ENCODE data around the gene ARHGAP24.

ARHGAP24 gene

DNA sequence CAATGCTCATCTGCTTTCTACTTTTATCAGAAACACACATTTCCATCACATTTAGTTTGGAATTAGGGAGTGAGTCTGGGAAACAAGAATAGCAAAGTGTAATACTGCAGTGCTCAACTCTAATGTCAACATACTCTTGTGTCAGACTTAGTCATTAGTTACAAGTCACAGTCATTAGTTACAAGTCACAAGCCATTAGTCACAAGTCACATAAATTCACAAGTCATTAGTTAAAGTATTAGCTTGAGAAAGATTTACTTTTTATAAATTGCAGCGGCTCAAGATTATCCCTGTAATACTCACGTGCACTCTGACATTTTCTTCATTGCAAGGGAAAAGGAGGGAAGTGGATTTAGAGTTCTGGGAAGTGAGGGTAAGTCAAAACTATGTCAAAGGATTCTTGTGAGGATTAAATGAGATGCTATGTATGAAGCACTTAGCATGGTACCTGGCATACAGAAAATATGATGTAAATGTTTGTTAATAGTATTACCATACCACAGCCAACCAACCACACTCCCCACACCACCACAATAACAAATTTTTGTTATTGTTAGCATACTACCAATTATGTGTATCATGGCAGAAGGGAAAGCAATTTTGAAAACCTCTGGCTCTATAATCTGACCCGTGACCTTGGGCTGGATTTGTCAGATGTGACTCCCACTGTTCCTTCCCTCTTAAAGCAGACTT, 116.6 kb downstream of the ARHGAP24 start:
- DNase-seq, result no peak

DNA sequence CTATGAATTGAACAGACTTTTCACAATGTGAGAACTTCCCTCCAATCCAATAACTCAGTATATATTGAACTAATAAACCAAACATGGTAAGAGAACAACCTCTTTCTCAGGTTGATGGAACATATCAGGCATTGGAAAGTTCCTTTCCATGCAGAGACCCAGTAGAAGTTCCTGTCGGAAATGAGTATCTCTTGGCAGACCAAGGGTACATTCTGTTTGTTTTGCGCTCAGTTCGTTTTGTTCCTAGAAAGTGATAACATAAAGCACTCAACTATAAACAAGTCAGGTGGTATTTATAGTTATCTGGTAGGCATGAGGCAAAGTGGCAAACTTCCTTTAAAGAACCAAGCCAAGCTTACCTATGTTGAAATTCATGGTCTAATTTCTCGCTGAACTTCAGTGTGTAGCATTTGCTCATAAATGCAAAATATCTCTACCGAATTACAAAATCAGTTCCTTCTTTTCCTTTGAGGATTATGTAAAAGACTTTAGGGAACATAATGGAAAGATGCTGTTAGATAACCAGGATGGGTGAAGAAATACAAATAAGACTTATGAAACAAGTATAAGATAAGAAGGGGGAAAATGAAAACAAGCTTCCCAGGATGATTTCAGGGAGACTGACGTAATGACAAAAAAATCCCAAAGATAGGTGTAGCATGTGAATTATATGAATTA, 120.3 kb downstream of the ARHGAP24 start:
- no peak for DNase-seq

DNA sequence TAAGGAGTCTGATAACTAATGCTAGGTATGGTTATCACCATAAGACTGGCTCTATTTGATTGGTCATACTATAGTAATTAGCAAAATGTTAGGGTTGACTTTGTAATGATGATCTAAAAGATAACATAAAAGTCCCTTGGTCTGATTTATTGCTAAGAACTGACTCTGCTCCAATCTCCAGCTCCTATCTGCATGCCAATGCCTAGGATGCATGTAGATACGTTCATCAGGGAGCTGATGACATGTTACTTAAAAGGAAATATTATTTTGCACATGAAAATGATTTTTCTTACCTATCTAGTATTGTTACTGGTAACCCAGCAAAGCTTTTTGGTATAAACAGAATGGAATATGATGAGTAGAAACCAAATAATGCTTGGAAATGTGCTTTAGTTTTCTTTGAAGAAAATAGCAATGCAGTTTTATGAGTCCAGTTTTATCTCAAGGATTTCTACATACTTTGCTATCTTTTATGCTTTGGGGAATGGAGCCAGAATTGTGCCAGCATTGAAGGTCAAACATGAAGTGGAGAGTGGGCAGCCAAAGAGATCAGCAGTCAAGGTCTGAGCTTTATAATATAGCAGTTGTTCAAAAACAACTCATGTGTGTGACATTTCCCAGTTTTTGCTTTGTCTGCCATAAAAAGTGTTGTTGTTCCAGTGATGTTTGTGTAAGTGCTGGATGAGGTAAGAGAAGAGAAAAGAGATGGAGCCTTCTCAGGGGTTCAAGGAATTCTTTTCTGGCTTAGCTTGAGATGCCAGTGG, 121.0 kb downstream of the ARHGAP24 start:
- no peak for DNase-seq

DNA sequence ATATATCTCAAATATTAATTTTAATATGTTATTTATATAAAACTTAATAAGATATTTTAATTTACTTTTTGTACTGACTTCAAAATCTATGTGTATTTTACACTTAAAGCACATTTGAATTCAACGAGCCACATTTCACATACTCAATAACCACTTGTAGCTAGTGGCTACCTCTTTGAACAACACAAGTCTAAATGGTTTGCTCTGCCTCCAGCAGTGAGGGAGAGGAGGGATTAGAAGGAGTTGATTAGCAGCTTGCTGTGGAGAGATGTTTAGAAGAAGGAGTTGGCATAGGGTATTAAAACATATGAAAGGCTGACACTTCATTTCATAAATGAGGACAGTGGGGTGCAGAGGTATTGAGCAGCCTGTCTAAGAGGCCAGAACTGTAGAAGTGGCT, 124.0 kb downstream of the ARHGAP24 start:
- no peak for DNase-seq

DNA sequence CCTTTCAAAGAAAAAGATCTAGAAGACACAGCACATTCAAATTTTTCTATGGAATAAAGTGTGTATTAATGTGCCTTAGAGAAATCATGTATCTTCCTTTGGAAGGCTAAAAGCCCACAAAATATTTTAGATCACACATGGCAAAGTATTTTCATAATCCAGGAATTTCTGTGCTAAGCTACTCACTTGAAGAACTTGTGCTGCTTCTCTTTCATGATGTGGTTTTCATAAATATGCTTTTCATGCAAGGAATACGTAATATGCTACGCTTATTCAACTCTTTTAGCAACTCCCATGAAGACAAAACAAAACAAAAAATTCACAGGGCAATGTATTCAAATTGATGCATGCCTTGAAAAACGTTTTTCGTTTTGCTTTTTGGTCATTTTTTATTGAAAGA, 125.6 kb downstream of the ARHGAP24 start:
- no peak for DNase-seq

DNA sequence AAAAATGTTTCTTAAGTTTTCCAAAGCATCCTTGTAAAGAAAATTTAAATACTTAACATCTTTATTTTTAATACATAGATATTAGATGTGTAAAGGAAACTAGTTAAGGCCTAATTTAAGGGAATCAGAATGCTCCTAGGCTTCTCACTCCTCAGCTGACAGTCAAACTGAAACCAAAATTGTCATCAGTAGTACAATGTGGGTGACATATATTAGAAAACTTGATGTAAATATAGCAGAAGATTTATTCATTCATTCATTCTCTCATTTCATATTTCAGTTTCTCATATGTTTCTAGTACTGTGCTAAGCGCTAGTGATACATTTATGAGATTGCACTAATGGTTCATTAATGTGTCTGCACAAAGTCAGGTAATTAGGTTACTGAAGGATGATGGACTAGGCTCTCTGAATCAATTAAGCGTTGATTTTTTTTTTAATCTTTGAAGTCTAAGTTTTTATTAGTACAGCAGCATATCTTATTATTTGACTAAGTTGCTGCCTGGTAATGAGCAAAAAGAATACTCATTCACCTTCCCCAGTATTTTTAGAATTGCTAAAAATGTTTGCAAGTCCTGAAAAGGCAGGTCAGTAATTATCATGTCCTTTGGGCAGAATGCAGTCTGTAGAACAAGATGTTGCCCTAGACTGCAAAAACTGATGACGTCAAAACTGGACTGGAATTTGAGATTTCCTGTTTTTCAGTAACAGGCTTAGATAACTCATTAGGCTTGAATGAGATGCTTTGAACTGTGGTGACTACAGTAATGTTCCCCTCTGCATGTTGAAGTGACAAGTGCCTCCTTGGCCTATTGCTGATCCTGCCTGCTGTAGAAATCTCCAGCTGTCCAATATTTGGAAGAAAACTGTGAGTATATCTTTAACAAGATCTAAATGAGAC, 128.7 kb downstream of the ARHGAP24 start:
- DNase-seq, result no peak

DNA sequence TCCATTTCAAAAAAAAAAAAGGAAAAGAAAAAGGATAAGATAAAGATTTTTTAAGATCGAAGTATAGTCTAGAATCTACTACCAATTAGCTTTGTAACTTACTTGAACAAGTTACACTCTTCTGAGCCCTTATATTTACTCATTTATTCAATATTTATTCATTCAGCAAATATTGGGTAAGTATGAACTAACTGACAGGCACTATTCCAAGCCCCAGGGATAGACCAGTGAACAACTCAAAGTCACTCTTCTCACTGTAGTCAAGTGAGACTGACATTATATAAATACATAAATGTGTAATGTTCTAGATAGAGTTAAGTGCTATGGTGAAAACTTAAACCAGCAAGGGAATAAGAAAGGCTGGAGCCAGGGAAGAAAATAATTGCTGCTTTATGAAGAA, 131.6 kb downstream of the ARHGAP24 start:
- DNase-seq, result no peak

DNA sequence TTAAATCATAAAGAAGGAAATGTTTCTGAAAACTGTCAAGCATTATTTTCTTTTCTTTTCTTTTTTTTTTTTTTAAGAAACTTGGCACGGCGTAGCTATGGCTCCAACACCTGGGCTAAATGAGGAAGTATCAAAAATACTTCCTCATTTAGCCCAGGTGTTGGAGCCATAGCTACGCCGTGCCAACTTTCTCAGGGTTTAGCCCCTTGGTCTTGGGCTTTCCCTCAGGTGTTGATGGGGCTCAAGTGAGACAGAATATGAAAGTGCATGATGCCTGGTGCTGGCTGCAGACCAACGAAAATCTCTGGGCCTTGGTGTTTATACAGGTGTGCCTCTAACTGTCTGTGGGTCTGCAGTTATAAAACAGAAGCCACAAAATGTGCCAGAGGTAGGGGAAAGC, 132.7 kb downstream of the ARHGAP24 start:
- no peak for DNase-seq

DNA sequence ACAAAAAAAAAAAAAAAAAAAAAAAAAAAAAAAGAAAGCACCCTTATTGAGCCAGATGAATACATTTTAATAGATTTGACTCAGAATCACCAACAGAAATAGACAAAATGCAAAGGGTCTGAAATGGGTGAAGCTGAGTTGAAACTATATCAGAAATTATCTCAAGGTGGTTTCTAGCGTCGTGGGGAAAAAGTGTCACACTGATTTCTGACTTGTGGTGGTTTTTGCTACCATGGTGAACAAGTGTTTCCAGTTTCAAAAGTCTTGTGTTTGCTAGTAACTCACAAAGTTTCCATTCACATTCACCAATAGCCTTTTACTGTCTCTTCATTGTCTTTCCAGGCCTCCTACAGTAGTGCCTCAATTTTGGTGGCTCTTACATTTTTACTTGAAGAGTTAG, 135.5 kb downstream of the ARHGAP24 start:
- no peak for DNase-seq

DNA sequence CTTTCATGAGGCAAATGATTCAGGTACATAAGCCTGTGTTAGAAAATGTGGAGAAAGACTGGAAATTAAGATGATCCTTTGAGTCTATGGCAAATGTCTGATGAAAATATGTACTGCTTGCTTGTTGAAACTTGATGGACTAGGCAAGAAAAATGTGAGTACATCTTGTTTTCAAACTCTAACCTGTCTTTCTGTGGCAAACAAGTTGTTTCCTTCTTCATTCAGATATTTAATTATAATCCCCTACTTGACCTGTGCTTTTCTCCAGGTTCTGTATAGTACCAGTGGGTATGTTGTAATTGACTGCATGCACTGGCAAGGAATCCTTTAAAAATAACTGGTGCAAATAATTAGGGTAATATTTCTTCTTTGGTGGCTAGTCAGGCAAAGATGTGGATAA, 136.7 kb downstream of the ARHGAP24 start:
- DNase-seq, result no peak

DNA sequence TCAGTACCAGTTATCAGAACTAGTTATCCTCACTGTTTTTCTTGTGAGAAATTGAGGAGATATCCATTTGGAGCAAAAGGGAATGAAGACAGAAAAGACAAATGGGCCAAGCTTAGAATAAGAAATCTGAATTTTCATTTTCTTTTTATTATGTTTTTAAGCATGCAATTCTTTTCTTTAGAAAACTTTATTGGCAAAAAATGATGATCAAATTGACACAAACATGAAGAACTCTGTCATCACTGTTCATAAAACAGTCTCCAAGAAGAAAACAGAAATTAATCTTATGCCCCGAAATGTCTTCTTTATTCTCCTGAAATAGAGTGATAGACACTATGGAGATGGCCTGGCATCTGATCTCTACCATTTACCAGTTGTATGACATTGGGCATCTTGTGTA, 139.0 kb downstream of the ARHGAP24 start:
- DNase-seq, result no peak

DNA sequence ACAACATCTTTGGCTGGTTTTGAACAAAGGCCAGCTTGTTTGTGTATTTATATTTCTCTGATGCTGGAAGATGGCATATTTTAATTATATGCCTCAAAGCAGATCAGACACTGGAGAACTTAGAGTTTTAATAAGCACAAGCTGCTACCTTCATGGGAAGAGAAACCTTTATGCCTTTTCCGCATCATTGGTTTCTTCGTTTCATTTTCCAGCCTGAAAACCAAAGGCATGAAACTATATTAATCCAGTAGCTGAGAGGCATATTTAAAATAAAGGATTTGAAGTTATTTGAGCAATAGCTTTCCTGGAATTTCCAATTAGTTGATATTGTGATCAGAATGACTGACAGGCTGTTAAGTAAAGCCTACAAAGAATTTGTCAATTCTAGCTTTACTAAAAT, 141.0 kb downstream of the ARHGAP24 start:
- DNase-seq, result no peak

DNA sequence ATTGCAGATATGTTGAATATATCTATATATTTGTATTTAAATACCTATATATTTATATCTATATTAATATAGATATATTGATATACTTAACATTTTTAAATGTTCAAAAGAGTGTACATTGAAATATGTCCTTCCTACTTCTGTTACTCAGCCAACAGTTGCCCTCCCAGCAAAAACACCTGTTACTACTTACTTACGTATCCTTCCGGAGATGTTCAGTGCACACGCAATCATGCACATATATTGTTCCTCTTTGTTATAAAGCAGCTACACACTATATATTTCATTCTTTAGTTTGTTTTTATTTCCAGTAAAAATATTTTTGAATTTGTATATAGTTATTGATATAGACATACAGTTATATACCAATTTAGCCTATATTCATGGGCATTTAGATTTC, 142.3 kb downstream of the ARHGAP24 start:
- no peak for DNase-seq

DNA sequence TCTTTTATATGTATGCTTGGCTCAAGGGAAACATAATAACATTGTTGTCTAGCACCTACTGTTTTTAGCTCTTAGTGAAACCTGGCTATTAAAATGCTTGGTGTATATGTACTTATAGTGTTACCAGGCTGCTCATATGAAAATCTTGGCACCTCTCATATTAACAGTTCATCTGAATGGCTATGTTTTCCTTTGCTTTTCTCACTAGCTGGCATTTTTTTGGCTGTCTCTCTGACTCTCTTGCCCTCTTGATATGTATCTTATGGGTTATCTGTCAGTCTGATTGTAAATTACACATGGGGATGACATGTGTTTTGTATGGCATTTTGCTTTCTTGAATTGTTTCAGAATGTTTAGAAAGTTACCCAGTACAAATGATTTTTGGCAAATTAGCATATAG, 158.0 kb downstream of the ARHGAP24 start:
- no peak for DNase-seq

DNA sequence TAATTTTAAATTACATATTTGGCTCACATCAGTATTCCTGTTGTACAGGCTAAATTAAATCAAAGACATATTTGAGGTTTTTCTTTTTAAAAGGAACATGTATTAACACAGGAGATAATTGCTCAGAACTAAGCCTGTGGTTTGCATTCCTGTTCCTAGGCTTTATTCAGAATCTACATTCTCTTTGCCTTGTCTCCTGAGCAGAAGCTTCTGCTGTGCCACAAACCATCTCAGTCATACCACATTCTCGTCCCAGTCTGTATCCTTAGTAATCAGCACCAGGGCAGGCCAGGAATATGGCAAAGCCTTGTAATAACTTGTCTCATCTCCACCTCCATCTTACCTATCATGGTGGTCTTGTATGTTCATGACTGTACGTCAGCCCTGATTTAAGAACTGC, 162.8 kb downstream of the ARHGAP24 start:
- no peak for DNase-seq

DNA sequence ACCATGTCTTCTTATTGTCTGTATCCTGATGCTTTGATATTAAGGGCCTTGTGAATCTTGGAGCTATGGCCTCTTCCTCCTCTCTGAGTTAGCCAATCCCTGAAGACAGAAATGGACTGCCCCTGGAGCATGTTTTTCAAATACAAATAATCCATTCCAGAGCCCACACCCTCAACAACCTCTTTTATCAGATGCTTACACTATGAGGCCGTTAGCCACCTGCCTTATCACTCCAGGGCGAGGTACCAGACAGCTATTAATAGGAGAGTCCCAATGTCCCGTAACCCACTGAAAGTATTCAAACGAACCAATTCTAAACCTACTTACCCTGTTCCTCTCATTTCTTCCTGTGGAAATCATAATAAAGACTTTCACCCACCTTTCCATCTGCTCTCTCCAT, 165.0 kb downstream of the ARHGAP24 start:
- no peak for DNase-seq

DNA sequence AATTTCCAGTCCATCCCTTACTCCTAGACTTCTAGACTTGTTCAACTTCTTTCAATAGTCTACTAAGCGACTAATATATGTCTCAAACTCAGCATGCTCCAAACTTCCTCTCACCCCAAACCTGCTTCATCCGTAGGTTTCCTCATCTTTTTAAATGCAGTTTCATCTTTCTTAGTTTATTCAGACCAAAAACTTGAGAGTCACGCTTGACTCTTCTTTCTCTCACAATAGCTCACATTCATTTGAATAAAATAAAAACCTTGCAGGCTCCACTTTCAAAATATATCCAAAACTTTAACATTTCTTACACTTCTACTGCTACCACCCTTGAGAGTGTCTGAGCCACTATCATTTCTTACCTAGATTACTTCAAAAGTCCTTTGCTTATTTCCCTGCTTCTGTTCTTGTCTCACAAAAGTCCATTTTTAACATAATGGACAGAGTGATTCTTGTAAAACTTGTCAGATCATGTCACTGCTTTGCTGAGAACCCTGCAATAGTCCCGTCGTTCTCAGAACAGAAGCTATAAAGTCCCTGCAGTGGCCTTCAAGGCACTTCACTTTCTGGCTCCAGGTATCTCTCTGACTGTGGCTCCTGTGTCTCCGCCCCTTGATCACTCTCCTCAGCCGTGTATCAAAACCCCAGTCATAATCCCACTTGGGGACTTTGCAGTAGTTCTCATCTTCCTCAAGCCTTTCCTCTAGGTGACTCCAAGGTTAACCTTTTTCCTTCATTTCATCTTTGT, 167.6 kb downstream of the ARHGAP24 start:
- no peak for DNase-seq

DNA sequence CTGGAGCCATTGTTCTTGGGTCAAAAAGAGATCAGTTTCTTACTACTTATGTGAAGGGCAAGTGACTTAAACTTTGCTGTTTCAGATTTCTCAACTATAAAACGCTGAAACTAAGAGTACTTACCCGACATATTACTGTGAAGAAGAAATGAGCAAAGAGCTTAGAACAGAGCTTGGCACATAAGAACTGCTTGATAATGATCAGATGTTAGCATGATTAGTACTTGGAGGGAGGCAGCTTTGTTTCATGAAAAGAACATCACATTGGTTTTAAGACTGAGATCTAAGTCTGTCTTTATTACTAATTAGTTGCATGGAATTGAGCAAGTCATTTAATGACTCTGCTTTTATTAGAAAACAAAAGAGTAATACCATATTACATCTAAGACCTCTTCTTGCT, 169.1 kb downstream of the ARHGAP24 start:
- no peak for DNase-seq

DNA sequence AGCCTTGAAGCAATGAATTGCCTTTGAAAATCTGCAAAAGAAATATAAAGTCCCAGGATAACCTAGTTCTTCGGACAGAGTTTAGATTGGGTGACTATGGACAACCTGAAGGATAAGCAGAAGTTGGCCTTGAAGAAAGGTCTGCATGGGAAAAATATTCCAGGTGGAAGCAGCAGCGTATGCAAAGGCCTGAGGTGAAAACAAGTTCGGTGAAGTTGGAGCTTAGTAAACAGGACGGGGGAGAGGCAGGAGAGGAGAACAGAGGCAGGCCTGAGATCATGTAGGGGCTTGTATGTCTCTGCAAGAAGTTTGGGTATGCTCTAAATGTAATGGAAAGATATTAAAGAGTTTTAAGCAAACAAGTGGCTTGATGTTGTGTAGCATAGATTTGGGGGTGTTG, 176.0 kb downstream of the ARHGAP24 start:
- no peak for DNase-seq

DNA sequence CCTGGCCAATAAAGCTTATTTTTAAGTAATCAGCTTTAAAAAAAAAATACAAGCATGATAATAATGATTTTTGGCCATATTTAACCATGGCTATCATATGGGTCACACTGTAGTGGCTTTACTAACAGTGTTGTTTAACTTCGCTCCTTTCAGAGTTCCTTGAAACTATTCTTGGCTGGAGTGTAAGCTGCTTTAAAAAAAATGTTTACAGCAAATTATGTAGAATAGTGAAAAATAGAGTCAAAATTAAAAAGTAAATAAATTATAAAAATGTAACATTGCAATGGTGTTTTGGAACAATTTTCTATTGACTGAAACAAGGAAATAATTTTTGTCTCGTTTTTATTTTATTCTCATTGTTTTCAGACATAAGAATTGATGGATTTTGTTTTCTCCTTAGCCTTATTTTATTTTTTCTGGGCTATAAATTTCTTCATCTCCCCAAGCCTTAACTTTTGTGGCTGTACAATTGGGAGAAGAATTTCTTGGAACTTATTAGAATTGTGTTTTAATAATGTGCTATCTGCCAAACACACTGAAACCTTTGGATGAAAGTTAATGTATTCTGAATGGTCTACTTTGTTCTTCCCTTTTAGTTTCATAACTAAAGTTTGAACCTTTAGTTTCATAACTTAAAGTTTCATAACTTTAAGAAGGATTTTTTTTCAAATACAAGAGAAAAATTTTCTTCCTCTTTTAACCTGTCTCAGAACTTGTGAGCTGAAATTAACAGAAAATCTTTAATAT, 182.0 kb downstream of the ARHGAP24 start:
- no peak for DNase-seq

DNA sequence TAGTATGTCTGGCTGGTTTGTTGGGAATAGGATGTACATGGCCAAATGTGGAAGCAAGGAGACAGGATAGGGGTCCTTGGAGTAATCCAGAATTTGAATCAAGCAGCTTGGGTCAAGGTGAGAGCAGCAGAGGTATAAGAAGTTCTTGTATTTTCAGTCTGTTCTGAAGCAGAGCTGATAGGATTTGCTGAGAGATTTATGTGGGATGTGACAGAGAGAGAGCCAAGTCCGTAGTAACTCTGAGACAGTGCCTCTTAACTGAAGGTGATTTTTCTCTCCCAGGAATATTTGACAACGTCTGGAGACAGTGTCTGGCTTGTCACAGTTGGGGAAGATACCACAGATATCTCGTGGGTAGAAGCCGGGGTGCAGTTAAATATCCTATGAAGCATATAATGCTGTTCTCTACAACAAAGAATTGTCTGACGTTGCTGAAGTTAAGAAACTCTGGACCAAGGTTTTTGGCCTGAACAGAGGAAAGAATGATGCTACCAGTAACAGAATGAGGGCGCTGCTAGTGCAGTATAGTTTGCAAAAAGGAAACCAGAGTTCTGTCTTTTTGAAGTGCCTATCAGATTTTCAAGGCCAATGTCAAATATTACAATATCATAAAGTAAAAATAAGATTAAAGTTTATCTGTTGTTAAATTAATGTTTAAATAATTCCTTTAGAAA, 184.0 kb downstream of the ARHGAP24 start:
- DNase-seq, result no peak

Data from effector CD8-positive, alpha-beta T cell (primary cell).